Osteocyte (in vitro differentiated cells): ENCODE data around the gene SLC44A1. TPM values are rescaled to one million over a fixed set of nuclear protein-coding genes. Genes with fewer than 3 reads are reported as not detected.

Experiments
- DNase-seq: peaks from one replicate; pipeline ENCODE4 v3.0.0; 2021; ENCODE audit warnings: mixed read lengths; ENCODE audit not compliant: unreplicated experiment; ENCODE audit errors: extremely low spot score
- H3K27ac Mint-ChIP-seq: one replicate; pipeline ENCODE4 v1.8.0; 2021; ENCODE audit warnings: mild to moderate bottlenecking, mixed read lengths; ENCODE audit not compliant: unreplicated experiment
- H3K27me3 Mint-ChIP-seq: one replicate; pipeline ENCODE4 v1.8.0; 2021; ENCODE audit warnings: mixed read lengths; ENCODE audit not compliant: unreplicated experiment
- H3K36me3 Mint-ChIP-seq: one replicate; pipeline ENCODE4 v1.8.0; 2021; ENCODE audit warnings: mixed read lengths; ENCODE audit not compliant: unreplicated experiment
- H3K4me1 Mint-ChIP-seq: one replicate; pipeline ENCODE4 v1.8.0; 2021; ENCODE audit warnings: mixed read lengths; ENCODE audit not compliant: unreplicated experiment
- H3K4me3 Mint-ChIP-seq: one replicate; pipeline ENCODE4 v1.8.0; 2021; ENCODE audit warnings: mild to moderate bottlenecking, moderate library complexity, mixed read lengths; ENCODE audit not compliant: unreplicated experiment
- H3K9me3 Mint-ChIP-seq: one replicate; pipeline ENCODE4 v1.8.0; 2021; ENCODE audit warnings: mixed read lengths; ENCODE audit not compliant: unreplicated experiment
- CTCF ChIP-seq: fragments of 200-600 bp; sonication (generic); IDR thresholded peaks from 2 replicates; pipeline ENCODE4 v1.5.0; 2021; ENCODE audit warnings: antibody characterized with exemption, mild to moderate bottlenecking, moderate library complexity
- total RNA-seq: library from RNA; stranded (reverse); gene quantifications from 2 replicates; pipeline ENCODE4 v1.2.1, GENCODE V29; 2021

Gene SLC44A1
- total RNA-seq, 1 donor from 2014 or later: 30.2 TPM

- Mint-ChIP-seq H3K36me3 (no peaks in the 10 kb centered on the region), H3K4me3 (no peak overlapping the region), H3K9me3 (no peaks in the 10 kb centered on the region), H3K4me1 (peaks cover 7% of the 10 kb centered on the region), H3K27me3 (no peaks in the 10 kb centered on the region), H3K27ac (no peak overlapping the region)
- TF ChIP-seq CTCF: no peak
- DNase-seq: no peak
Measured at GRCh38 chr9:105309531-105309931, 65.1 kb downstream of the SLC44A1 start.

GRCh38 chr9:105311306-105311705, 66.9 kb downstream of the SLC44A1 start:
- Mint-ChIP-seq H3K36me3 (no peaks in the 10 kb centered on the region), H3K4me3 (no peak overlapping the region), H3K4me1 (peaks cover 7% of the 10 kb centered on the region), H3K9me3 (no peaks in the 10 kb centered on the region), H3K27me3 (no peaks in the 10 kb centered on the region), H3K27ac (no peak overlapping the region)
- TF ChIP-seq CTCF: no peak
- no peak for DNase-seq

- Mint-ChIP-seq H3K27me3 (no peaks in the 10 kb centered on the region), H3K4me3 (no peak overlapping the region), H3K36me3 (peaks cover 3% of the 10 kb centered on the region), H3K9me3 (no peaks in the 10 kb centered on the region), H3K4me1 (peaks cover 7% of the 10 kb centered on the region), H3K27ac (no peak overlapping the region)
- no peak for DNase-seq
- TF ChIP-seq CTCF: no peak
Measured at GRCh38 chr9:105313238-105313637, 68.8 kb downstream of the SLC44A1 start.

- H3K4me1 Mint-ChIP-seq: no peaks in the 10 kb centered on the region
- no peaks in the 10 kb centered on the region for H3K27me3 Mint-ChIP-seq
- H3K4me3 Mint-ChIP-seq: no peak overlapping the region
- no peak overlapping the region for H3K27ac Mint-ChIP-seq
- no peak for TF ChIP-seq CTCF
- H3K36me3 Mint-ChIP-seq: peaks cover 6% of the 10 kb centered on the region
- no peaks in the 10 kb centered on the region for H3K9me3 Mint-ChIP-seq
- DNase-seq: no peak
Measured at GRCh38 chr9:105316703-105317102, 72.3 kb downstream of the SLC44A1 start.

- Mint-ChIP-seq H3K27me3 (no peaks in the 10 kb centered on the region), H3K27ac (no peak overlapping the region), H3K4me3 (no peak overlapping the region)
Measured at GRCh38 chr9:105318729-105319191, 74.3 kb downstream of the SLC44A1 start.

More at GRCh38 chr9:105318729-105319191, 74.3 kb downstream of the SLC44A1 start:
- TF ChIP-seq CTCF: no peak
- DNase-seq: no peak
- Mint-ChIP-seq H3K36me3 (peaks cover 6% of the 10 kb centered on the region), H3K4me1 (no peaks in the 10 kb centered on the region), H3K9me3 (no peaks in the 10 kb centered on the region)
